Subcutaneous abdominal adipose tissue (tissue), 5 donors: Measurements from ENCODE around the gene C19orf18.

Source experiments
- H3K27ac ChIP-seq: one replicate; pipeline ENCODE4 v1.7.0; 2013; ENCODE audit warnings: low read depth, mild to moderate bottlenecking, inconsistent platforms, low read length, moderate library complexity
- H3K27me3 ChIP-seq, 5 donors: one replicate each; pipeline ENCODE4 v1.7.0; 2013; ENCODE audit warnings: low read length in 5 of 5, inconsistent platforms in 1 of 5; ENCODE audit not compliant: control insufficient read depth in 5 of 5, insufficient read depth in 4 of 5
- H3K36me3 ChIP-seq, 5 donors: one replicate each; pipeline ENCODE4 v1.7.0; 2013; ENCODE audit warnings: low read length in 5 of 5; ENCODE audit not compliant: control insufficient read depth in 5 of 5, insufficient read depth in 5 of 5
- H3K4me1 ChIP-seq, 5 donors: one replicate each; pipeline ENCODE4 v1.7.0; 2013; ENCODE audit warnings: low read length in 5 of 5, mild to moderate bottlenecking in 3 of 5, moderate library complexity in 1 of 5; ENCODE audit not compliant: control insufficient read depth in 5 of 5, insufficient read depth in 5 of 5
- H3K4me3 ChIP-seq, 5 donors: one replicate each; pipeline ENCODE4 v1.7.0; 2013; ENCODE audit warnings: low read length in 5 of 5, low read depth in 1 of 5
- H3K9ac ChIP-seq, 5 donors: one replicate each; pipeline ENCODE4 v1.7.0; 2013; ENCODE audit warnings: low read length in 5 of 5, mild to moderate bottlenecking in 4 of 5, moderate library complexity in 3 of 5
- H3K9me3 ChIP-seq, 5 donors: one replicate each; pipeline ENCODE4 v1.7.0; 2013; ENCODE audit warnings: low read length in 5 of 5; ENCODE audit not compliant: control insufficient read depth in 5 of 5
- donor health status: healthy.
- donor health status: healthy.
- donor health status: healthy.
- donor health status: healthy.
- donor health status: healthy.

C19orf18 gene

GRCh38 chr19:58003174-58003828, 29.0 kb upstream of the C19orf18 start:
- Histone ChIP-seq H3K9me3 (peaks cover 37 to 69% (median 63%) of the 10 kb centered on the region in 5 donors), H3K36me3 (peaks cover 20 to 55% (median 46%) of the 10 kb centered on the region in 5 donors), H3K4me1 (peaks cover 4 to 35% (median 28%) of the 10 kb centered on the region in 5 donors), H3K9ac (peak overlapping the region in 4 of 5 donors; percentile 77 to 98 (median 96)), H3K4me3 (peak overlapping the region; percentile 78 to 99 (median 95)), H3K27ac (peak overlapping the region; percentile 69), H3K27me3 (no peaks in the 10 kb centered on the region)

DNA sequence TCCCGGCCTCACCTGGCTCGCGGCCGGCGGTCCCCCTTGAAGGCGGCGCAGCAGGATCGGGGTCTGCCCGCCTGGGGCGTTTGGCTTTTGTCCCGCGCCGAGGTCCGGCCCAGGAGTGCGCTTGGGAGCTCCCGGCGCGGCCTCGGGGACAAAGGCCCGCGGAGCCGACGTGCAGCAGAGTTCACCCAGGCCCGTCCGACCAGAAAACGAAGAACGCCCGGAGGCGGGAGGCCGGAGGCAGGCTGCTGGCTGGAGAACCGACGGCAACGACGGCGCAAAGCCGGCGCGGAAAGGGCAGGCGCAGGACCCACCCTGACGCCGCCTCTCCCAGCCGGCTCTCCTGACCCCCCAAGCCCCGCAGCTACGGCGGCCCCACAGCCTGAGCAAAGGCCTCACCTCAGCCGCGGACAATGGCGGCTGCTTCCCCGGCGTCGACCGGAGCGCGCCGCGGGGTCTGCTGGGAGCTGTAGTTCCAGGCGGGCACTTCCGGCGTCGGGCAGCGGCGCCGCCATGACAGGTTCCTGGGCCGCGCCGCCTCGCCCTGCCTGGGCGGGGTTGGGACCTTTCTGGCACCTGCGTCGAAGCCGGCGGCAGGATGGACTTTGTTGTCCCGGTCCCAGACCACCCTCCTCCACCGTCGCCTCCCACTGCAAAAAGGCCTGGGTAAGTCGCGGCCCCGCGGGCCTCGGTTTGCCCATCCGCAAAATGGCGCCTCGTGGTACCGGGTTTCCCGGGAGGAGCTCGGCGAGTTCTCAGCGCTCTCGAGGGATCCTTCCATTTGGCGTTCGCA, 28.2 kb upstream of the C19orf18 start, which contains the start of gene ZNF606:
Gene ZNF606 (minus strand): TSS at position 437 of the 790 bp plus-strand sequence. CDS start 1,501 bp downstream, outside the sequence.
- H3K9ac ChIP-seq = peak within 1 kb of the TSS; percentile 73 to 98 (median 95)
- H3K4me3 ChIP-seq = peak within 1 kb of the TSS; percentile 78 to 99 (median 96)
- H3K4me1 ChIP-seq = peaks cover 4 to 35% (median 28%) of the 10 kb centered on the region in 5 donors
- H3K27me3 ChIP-seq = no peaks in the 10 kb centered on the region
- peak within 1 kb of the TSS; percentile 69 for H3K27ac ChIP-seq
- peaks cover 37 to 71% (median 62%) of the 10 kb centered on the region in 5 donors for H3K9me3 ChIP-seq
- H3K36me3 ChIP-seq = peaks cover 27 to 61% (median 48%) of the 10 kb centered on the region in 5 donors

- Histone ChIP-seq H3K9me3 (peaks cover 33 to 71% (median 56%) of the 10 kb centered on the region in 5 donors), H3K27ac (peak overlapping the region; percentile 69), H3K9ac (peak overlapping the region; percentile 39 to 98 (median 95)), H3K27me3 (no peaks in the 10 kb centered on the region), H3K36me3 (peaks cover 33 to 61% (median 49%) of the 10 kb centered on the region in 5 donors), H3K4me3 (peak overlapping the region; percentile 78 to 99 (median 96)), H3K4me1 (peaks cover 4 to 35% (median 28%) of the 10 kb centered on the region in 5 donors)
Measured at GRCh38 chr19:58001895-58002369, 27.6 kb upstream of the C19orf18 start.

DNA sequence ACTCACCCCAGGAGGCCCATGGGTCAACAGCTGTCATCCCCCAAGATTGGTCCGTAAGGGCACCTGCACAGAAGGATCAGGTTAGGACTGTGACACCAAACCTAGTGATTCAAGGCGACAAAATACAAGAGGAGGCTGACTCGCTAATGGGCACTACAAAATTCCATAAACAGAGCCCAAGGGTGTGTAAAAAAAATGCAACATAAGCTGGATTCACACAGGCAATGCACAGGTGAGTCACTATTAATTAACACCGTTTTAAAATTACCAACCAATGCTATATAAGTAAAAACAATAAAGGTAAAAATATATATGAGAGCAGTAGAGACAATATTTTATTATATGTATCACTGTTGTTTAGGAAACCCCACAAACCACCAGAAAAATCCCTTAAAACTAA, 26.3 kb upstream of the C19orf18 start:
- Histone ChIP-seq H3K36me3 (peaks cover 27 to 64% (median 51%) of the 10 kb centered on the region in 5 donors), H3K27ac (no peak overlapping the region), H3K4me1 (peaks cover 4 to 35% (median 28%) of the 10 kb centered on the region in 5 donors), H3K9me3 (peaks cover 30 to 72% (median 50%) of the 10 kb centered on the region in 5 donors), H3K4me3 (peak overlapping the region; percentile 13 to 99 (median 96)), H3K27me3 (no peaks in the 10 kb centered on the region), H3K9ac (no peak overlapping the region)

- H3K4me1 ChIP-seq = no peaks in the 10 kb centered on the region
- no peak overlapping the region for H3K9ac ChIP-seq
- peaks cover 55 to 94% (median 79%) of the 10 kb centered on the region in 5 donors for H3K9me3 ChIP-seq
- H3K27ac ChIP-seq = no peak overlapping the region
- no peaks in the 10 kb centered on the region for H3K27me3 ChIP-seq
- peak overlapping the region in 4 of 5 donors; percentile 11 to 60 (median 50) for H3K4me3 ChIP-seq
- peaks cover 26 to 82% (median 58%) of the 10 kb centered on the region in 5 donors for H3K36me3 ChIP-seq
Measured at GRCh38 chr19:57992841-57993240, 18.5 kb upstream of the C19orf18 start.

DNA sequence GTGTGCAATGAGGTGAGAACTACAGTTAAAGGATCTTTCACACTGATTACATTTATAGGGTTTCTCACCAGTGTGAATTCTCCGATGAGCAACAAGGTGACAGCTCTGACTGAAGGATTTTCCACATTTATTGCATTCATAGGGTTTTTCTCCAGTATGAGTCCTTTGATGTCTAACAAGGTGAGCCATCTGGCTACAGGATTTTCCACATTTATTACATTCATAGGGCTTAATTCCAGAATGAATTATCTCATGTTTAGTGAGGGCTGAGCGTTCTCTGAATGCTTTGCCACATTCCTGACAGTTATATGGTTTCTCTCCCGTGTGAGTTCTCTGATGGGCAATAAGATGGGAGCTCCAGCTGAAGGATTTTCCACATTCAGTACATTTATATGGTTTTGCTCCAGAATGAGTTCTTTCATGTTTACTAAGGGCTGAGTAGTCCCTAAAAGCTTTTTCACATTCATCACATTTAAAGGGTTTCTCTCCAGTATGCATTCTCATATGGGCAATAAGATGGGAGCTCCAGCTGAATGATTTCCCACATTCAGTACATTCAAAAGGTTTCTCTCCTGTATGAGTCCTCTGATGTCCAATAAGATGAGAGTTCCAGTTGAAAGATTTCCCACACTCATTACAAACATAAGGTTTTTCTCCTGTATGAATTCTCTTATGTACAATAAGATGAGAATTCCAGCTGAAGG, 4.4 kb upstream of the C19orf18 start:
- Histone ChIP-seq H3K9me3 (peaks cover 91 to 100% (median 98%) of the 10 kb centered on the region in 5 donors), H3K4me3 (peak overlapping the region; percentile 11 to 57 (median 48)), H3K36me3 (peaks cover 46 to 67% (median 58%) of the 10 kb centered on the region in 5 donors)

DNA sequence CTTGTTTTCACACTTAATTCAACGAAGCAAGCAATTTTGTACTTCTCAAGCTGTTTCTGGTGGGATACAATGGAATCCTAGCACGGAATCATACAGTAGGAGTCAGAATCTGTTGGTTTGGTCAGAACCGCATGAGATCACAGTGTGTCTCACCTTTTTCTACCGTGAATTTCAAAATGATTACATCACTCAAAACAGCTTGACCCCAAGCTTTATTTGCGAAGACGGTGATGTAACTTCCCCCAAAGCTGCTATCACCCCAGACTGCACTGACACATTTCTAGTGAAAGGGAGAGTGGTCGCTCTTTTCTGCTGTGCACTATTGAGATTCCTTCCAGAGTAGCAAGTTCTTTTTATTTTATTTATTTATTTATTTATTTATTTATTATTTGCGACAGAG, 9.6 kb downstream of the C19orf18 start:
- Histone ChIP-seq H3K27me3 (no peaks in the 10 kb centered on the region), H3K36me3 (peaks cover 4 to 15% (median 6%) of the 10 kb centered on the region in 5 donors), H3K27ac (no peak overlapping the region), H3K4me3 (peak overlapping the region in 4 of 5 donors; percentile 24 to 55 (median 42)), H3K9ac (no peak overlapping the region), H3K9me3 (peaks cover 17 to 75% (median 53%) of the 10 kb centered on the region in 5 donors), H3K4me1 (no peaks in the 10 kb centered on the region)

More for the DNA sequence above, 4.4 kb upstream of the C19orf18 start:
- Histone ChIP-seq H3K9ac (no peak overlapping the region), H3K27ac (no peak overlapping the region), H3K27me3 (no peaks in the 10 kb centered on the region), H3K4me1 (no peaks in the 10 kb centered on the region)

DNA sequence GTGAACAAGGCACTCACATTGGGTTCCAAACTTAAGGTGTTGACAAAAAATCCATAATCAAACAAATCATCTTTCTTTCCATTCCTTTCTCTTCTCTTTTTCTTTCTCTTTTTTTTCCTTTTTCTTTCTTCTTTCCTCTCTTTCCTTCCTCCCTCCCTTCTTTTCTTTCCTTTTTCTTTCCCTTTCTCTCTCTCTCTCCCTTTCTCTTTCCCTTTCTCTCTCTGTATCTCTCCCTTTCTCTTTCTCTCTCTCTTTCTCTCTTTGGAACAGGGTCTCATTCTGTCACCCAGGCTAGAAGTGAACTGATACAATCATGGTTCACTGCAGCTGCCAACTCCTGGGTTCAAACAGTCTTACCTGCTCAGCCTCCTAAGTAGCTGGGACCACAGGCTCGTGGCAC, 12.5 kb downstream of the C19orf18 start:
- peaks cover 20 to 69% (median 50%) of the 10 kb centered on the region in 5 donors for H3K9me3 ChIP-seq
- no peak overlapping the region for H3K9ac ChIP-seq
- H3K4me3 ChIP-seq = peak overlapping the region in 2 of 5 donors; percentile 28 to 45
- H3K36me3 ChIP-seq = peaks cover 0 to 8% (median 3%) of the 10 kb centered on the region in 5 donors
- H3K27me3 ChIP-seq = no peaks in the 10 kb centered on the region
- no peak overlapping the region for H3K27ac ChIP-seq
- H3K4me1 ChIP-seq = no peaks in the 10 kb centered on the region

GRCh38 chr19:57954996-57955395, 19.3 kb downstream of the C19orf18 start:
- no peaks in the 10 kb centered on the region for H3K4me1 ChIP-seq
- peak overlapping the region in 2 of 5 donors; percentile 28 to 37 for H3K4me3 ChIP-seq
- no peaks in the 10 kb centered on the region for H3K36me3 ChIP-seq
- no peak overlapping the region for H3K27ac ChIP-seq
- H3K9me3 ChIP-seq = peaks cover 12 to 63% (median 53%) of the 10 kb centered on the region in 5 donors
- no peak overlapping the region for H3K9ac ChIP-seq
- peaks cover 0 to 4% (median 0%) of the 10 kb centered on the region in 5 donors for H3K27me3 ChIP-seq
